ENCODE data around the gene TESK2.

DNA sequence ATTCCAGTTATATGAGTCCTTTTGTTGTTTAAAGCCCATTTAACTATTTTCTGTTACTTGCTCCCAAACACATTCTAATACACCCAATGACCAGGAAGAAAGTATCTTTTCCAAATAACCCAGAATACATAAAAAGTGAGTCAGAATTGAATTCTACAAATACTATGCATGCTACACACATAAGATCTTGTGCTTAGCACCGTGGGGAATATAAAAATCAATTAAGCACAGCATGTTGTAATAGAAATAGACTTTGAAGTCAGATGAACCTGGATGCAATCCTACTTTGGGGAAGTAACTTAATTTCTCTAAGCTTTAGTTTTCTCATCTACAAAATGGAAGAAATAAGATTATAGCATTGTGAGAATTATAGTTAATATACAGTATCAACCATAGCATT, 110.2 kb downstream of the TESK2 start:
- no peak for TF ChIP-seq YY1 (IDR thresholded peaks at IDR 0.05; ENCODE audit: low read depth)
- TF ChIP-seq, protein P1, sequence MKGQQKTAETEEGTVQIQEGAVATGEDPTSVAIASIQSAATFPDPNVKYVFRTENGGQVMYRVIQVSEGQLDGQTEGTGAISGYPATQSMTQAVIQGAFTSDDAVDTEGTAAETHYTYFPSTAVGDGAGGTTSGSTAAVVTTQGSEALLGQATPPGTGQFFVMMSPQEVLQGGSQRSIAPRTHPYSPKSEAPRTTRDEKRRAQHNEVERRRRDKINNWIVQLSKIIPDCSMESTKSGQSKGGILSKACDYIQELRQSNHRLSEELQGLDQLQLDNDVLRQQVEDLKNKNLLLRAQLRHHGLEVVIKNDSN (IDR thresholded peaks at IDR 0.05) = no peak
- TF ChIP-seq, protein P2, sequence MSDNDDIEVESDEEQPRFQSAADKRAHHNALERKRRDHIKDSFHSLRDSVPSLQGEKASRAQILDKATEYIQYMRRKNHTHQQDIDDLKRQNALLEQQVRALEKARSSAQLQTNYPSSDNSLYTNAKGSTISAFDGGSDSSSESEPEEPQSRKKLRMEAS (IDR thresholded peaks at IDR 0.05) = no peak

Data from Ishikawa (cell line).